HG02678 (cell line): Measurements from ENCODE around the gene RGS3.

Experiments
- ATAC-seq: cut with Tn5 transposase; IDR thresholded peaks from one replicate; pipeline ENCODE4 v1.9.1; 2021; ENCODE audit warnings: mild to moderate bottlenecking, moderate library complexity; ENCODE audit not compliant: unreplicated experiment

The RGS3 gene

GRCh38 chr9:113582698-113583200 is 119.2 kb downstream of the RGS3 start:
- no peak for ATAC-seq

GRCh38 chr9:113583511-113584427 is 120.2 kb downstream of the RGS3 start:
- no peak for ATAC-seq

GRCh38 chr9:113584428-113585084 is 121.0 kb downstream of the RGS3 start:
- ATAC-seq: no peak

- no peak for ATAC-seq
Observed at GRCh38 chr9:113585085-113585442, 121.5 kb downstream of the RGS3 start.

GRCh38 chr9:113585555-113585954 is 122.0 kb downstream of the RGS3 start:
- ATAC-seq: no peak

GRCh38 chr9:113587471-113588031 is 124.0 kb downstream of the RGS3 start:
- no peak for ATAC-seq

- no peak for ATAC-seq
Observed at GRCh38 chr9:113588242-113588810, 124.8 kb downstream of the RGS3 start.

GRCh38 chr9:113588936-113589335 is 125.4 kb downstream of the RGS3 start:
- no peak for ATAC-seq

- no peak for ATAC-seq
Observed at GRCh38 chr9:113589407-113589806, 125.9 kb downstream of the RGS3 start.

- no peak for ATAC-seq
Observed at GRCh38 chr9:113589890-113590289, 126.4 kb downstream of the RGS3 start.

GRCh38 chr9:113590389-113590788 is 126.9 kb downstream of the RGS3 start:
- ATAC-seq: no peak

- ATAC-seq: peak; percentile 55
Observed at GRCh38 chr9:113590991-113591898, 127.7 kb downstream of the RGS3 start.

- no peak for ATAC-seq
Observed at GRCh38 chr9:113591899-113592625, 128.5 kb downstream of the RGS3 start.

GRCh38 chr9:113592876-113593575 is 129.5 kb downstream of the RGS3 start:
- no peak for ATAC-seq

GRCh38 chr9:113593682-113594281 is 130.3 kb downstream of the RGS3 start:
- peak; percentile 65 for ATAC-seq

- ATAC-seq: no peak
Observed at GRCh38 chr9:113594484-113595299, 131.2 kb downstream of the RGS3 start.

- ATAC-seq: no peak
Observed at GRCh38 chr9:113596616-113597320, 133.2 kb downstream of the RGS3 start.
